GM13976 (cell line): ENCODE measurements around the gene DLD.

ENCODE experiments used
- DNase-seq: peaks from one replicate; pipeline ENCODE4 v3.0.0; 2012; ENCODE audit warnings: low spot score
- in situ Hi-C: fragments of 300-500 bp; cut with MboI; formaldehyde crosslinking; loops from one replicate; pipeline ENCODE4 v1.12.0; 2022; ENCODE audit warnings: low sequenced_read_pairs, mixed read lengths, inconsistent platforms; ENCODE audit not compliant: unreplicated experiment
- TF ChIP-seq, protein P1 (sequence below): IDR thresholded peaks from 2 replicates; pipeline ENCODE4 v1.5.1; 2012; ENCODE audit warnings: borderline replicate concordance, mild to moderate bottlenecking; ENCODE audit not compliant: insufficient read depth; ENCODE audit errors: extremely low read depth, missing control alignments, control extremely low read depth

DLD gene

DNA sequence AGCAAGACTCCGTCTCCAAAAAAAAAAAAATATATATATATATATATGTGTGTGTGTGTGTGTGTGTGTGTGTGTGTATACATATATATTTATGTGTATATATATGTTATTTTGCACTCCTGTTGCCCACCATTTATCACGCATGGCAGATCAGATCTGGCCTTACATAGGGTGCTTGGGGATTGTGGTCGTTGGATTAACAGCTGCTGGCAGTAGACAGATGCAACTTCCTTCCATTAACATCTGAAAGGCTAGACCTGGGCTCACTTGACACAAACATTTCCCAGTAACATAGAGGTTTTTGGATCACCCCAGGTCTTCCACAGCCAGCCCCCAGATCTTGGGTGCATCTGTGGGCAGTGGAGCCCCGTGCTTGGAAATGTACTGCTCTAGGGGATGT lies 40.8 kb upstream of the DLD start:
- in situ Hi-C loops = no loop called here
- TF ChIP-seq, protein P1, sequence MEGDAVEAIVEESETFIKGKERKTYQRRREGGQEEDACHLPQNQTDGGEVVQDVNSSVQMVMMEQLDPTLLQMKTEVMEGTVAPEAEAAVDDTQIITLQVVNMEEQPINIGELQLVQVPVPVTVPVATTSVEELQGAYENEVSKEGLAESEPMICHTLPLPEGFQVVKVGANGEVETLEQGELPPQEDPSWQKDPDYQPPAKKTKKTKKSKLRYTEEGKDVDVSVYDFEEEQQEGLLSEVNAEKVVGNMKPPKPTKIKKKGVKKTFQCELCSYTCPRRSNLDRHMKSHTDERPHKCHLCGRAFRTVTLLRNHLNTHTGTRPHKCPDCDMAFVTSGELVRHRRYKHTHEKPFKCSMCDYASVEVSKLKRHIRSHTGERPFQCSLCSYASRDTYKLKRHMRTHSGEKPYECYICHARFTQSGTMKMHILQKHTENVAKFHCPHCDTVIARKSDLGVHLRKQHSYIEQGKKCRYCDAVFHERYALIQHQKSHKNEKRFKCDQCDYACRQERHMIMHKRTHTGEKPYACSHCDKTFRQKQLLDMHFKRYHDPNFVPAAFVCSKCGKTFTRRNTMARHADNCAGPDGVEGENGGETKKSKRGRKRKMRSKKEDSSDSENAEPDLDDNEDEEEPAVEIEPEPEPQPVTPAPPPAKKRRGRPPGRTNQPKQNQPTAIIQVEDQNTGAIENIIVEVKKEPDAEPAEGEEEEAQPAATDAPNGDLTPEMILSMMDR = no peak
- DNase-seq = no peak

DNA sequence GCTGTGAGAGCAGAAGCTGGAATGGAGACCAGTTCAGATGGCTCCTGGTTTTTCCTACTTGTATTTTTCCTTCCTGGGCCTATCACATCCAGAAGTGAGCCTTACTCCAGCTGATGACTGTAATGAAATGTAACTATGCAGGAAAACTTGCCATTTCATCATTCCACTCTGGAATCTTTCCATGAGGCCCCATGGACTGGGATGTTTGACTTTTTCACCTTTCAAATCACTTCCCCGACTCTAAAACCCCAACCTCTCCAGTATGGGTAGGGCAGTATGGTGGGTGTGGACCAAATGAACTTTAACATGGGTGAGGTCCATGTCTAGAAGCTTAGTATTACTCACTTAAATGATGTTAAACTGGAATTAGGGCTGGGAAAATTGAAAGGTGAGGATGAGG lies 40.3 kb upstream of the DLD start:
- in situ Hi-C loops = no loop called here
- TF ChIP-seq, protein P1 = no peak
- DNase-seq = no peak

DNA sequence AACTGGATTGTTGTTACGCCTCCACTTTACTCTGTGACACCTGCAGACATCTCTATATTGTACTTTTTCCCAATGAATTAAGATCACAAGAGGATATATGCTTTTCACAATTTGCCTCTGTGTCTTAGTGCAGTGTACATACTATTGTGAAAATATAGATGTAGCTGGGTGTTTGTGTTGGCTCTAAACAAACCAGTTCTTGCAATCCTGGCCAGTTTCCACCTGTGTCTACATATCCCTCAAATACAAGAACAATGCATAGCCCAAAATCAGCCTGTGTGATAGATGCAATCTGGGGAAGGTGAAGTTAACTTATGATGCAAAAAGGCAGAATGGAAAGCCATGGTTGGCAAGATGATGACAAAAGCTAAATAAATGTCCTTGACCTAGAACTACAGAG lies 36.5 kb upstream of the DLD start:
- DNase-seq = no peak
- TF ChIP-seq, protein P1 = no peak
- in situ Hi-C loops = no loop called here

DNA sequence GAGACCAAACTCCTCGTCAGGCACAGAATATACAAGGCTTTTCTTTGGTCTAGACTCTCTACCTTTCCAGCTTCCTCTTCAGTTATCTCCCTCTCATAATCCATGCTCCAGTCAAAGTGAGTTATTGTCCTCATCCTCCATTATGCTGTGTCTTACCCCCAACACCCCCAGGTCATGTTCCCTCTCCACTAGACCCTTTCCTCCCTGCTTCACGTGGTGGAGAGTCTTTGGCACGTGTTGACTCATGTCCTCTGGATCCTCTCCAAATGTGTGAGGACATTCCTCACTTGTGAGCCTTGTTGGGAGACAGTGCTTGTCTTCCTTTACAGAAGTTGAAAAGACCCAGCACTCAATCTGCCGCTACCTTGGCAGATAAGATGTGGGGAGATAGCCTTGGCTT lies 36.0 kb upstream of the DLD start:
- TF ChIP-seq, protein P1 = no peak
- in situ Hi-C loops = no loop called here
- no peak for DNase-seq

DNA sequence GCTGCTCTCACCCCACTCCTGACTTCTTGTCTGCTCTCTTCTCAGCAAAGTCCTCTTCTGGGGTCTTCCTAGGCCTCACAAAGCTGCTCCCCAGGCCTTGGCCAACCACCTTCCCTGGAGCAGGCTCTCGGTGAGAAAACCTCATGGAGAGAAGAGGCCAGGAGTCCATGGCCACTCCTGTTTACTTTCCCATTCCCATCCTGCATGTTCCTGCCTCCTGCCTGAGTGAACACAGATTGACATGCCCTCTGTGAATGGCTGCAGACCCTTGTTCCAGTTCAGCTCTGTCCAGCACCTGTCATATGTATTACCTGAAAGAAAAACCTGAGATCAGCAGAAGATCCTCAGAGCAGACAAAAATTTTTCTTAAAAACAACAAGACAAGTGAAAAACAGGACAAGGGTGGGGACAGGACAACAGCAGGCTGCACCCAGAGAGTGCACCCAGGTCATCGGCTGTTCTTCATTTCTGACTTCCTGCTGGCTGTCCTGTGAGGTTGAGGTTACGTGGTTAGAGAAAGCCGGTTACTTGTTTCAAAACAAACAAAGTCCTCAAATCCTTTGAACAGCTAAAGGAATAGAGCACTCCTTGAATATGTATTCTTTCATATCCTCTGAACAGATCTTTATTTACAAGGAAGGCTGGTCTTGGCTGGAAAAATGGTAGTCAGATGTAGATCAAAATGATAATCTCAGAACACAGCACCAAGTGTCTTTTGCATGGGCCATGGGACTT lies 34.0 kb upstream of the DLD start:
- TF ChIP-seq, protein P1 = no peak
- no peak for DNase-seq
- in situ Hi-C loops = no loop called here

DNA sequence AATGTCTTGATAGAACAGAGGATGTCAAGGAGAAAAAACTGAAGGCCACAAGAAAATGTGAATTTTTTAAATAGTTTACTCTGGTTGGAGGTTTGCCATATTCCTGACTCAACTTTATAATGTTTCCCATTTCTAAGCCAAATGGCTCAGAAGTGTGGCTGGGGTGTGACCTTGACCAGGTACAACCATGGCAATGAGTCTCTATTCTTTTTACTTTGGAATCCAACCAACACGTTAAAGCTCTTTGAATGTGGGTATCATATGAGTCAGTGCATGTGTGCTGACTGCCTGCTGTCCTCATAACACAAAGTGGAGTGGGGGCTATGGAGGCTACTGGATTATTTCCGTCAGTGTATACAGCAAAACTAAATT lies 33.5 kb upstream of the DLD start:
- in situ Hi-C loops = no loop called here
- no peak for DNase-seq
- TF ChIP-seq, protein P1 = no peak
